Epithelial cell of prostate (primary cell): ENCODE measurements around the gene SMIM27.

Source experiments
- DNase-seq: peaks from one replicate; pipeline ENCODE4 v3.0.0-alpha.2; 2011; ENCODE audit warnings: low read depth, low spot score
- H3K27ac ChIP-seq: fragments of 450-650 bp; 2 replicates; pipeline ENCODE4 v1.5.1; 2017; ENCODE audit warnings: mild to moderate bottlenecking

The SMIM27 gene

GRCh38 chr9:32554107-32554506 is 2.0 kb downstream of the SMIM27 start:
- DNase-seq, result no peak
- no peak overlapping the region for H3K27ac ChIP-seq

GRCh38 chr9:32554591-32554990 is 2.5 kb downstream of the SMIM27 start:
- H3K27ac ChIP-seq, result no peak overlapping the region
- no peak for DNase-seq

GRCh38 chr9:32558408-32558934 is 6.3 kb downstream of the SMIM27 start:
- no peak for DNase-seq
- H3K27ac ChIP-seq, result no peak overlapping the region

- no peak overlapping the region for H3K27ac ChIP-seq
- DNase-seq, result no peak
Measured at GRCh38 chr9:32565967-32566366, 13.8 kb downstream of the SMIM27 start.

- H3K27ac ChIP-seq, result no peak overlapping the region
- DNase-seq, result no peak
Measured at GRCh38 chr9:32566770-32567169, 14.6 kb downstream of the SMIM27 start.

GRCh38 chr9:32570262-32570661 is 18.1 kb downstream of the SMIM27 start:
- no peak overlapping the region for H3K27ac ChIP-seq
- DNase-seq, result no peak

GRCh38 chr9:32571969-32572899 is 20.1 kb downstream of the SMIM27 start:
- H3K27ac ChIP-seq, result peak overlapping the region; percentile 74
- DNase-seq, result peak; percentile 51

GRCh38 chr9:32572900-32573523 is 20.9 kb downstream of the SMIM27 start, which contains the start of gene NDUFB6:
TSS of gene NDUFB6 (minus strand) at chr9:32573159. CDS start at chr9:32573060, 99 bp downstream.
- H3K27ac ChIP-seq, result peak within 1 kb of the TSS; percentile 74
- peak; percentile 62 for DNase-seq

- H3K27ac ChIP-seq, result no peak overlapping the region
- no peak for DNase-seq
Measured at GRCh38 chr9:32573821-32574220, 21.7 kb downstream of the SMIM27 start.

GRCh38 chr9:32574858-32575257 is 22.7 kb downstream of the SMIM27 start:
- no peak for DNase-seq
- no peak overlapping the region for H3K27ac ChIP-seq

GRCh38 chr9:32577316-32577715 is 25.2 kb downstream of the SMIM27 start:
- no peak overlapping the region for H3K27ac ChIP-seq
- no peak for DNase-seq

- DNase-seq, result no peak
- no peak overlapping the region for H3K27ac ChIP-seq
Measured at GRCh38 chr9:32578976-32579375, 26.8 kb downstream of the SMIM27 start.

- no peak overlapping the region for H3K27ac ChIP-seq
- no peak for DNase-seq
Measured at GRCh38 chr9:32579706-32580331, 27.7 kb downstream of the SMIM27 start.

- no peak for DNase-seq
- H3K27ac ChIP-seq, result no peak overlapping the region
Measured at GRCh38 chr9:32580631-32581300, 28.6 kb downstream of the SMIM27 start.

GRCh38 chr9:32581512-32582143 is 29.5 kb downstream of the SMIM27 start:
- DNase-seq, result no peak
- no peak overlapping the region for H3K27ac ChIP-seq

- no peak overlapping the region for H3K27ac ChIP-seq
- no peak for DNase-seq
Measured at GRCh38 chr9:32584784-32585183, 32.7 kb downstream of the SMIM27 start.

- H3K27ac ChIP-seq, result no peak overlapping the region
- DNase-seq, result no peak
Measured at GRCh38 chr9:32587901-32588300, 35.8 kb downstream of the SMIM27 start.

GRCh38 chr9:32589083-32589723 is 37.1 kb downstream of the SMIM27 start:
- H3K27ac ChIP-seq, result no peak overlapping the region
- no peak for DNase-seq

- DNase-seq, result no peak
- no peak overlapping the region for H3K27ac ChIP-seq
Measured at GRCh38 chr9:32590476-32590875, 38.3 kb downstream of the SMIM27 start.
